Gastroesophageal sphincter (tissue), 3 donors: ENCODE measurements around the gene PPP6R2.

Experiments
- CTCF ChIP-seq, 4 experiments: fragments of 200-600 bp in 2 of 4; fragments of 450-650 bp in 2 of 4; sonication (generic) in 1 of 4; IDR thresholded peaks; one replicate each; pipeline ENCODE4 v1.5.1; 2017 to 2019; ENCODE audit warnings: antibody characterized with exemption in 4 of 4, mild to moderate bottlenecking in 2 of 4, moderate library complexity in 2 of 4
- EP300 ChIP-seq: sonication (generic); formaldehyde crosslinking; IDR thresholded peaks from one replicate; pipeline ENCODE4 v1.6.1; 2017; ENCODE audit warnings: antibody characterized with exemption, mild to moderate bottlenecking

- TF ChIP-seq CTCF (IDR thresholded peaks at IDR 0.05) (no peak), EP300 (no peak)
Observed at GRCh38 chr22:50418624-50419023, 75.5 kb downstream of the PPP6R2 start.
